ENCODE results near the gene CD34.

DNA sequence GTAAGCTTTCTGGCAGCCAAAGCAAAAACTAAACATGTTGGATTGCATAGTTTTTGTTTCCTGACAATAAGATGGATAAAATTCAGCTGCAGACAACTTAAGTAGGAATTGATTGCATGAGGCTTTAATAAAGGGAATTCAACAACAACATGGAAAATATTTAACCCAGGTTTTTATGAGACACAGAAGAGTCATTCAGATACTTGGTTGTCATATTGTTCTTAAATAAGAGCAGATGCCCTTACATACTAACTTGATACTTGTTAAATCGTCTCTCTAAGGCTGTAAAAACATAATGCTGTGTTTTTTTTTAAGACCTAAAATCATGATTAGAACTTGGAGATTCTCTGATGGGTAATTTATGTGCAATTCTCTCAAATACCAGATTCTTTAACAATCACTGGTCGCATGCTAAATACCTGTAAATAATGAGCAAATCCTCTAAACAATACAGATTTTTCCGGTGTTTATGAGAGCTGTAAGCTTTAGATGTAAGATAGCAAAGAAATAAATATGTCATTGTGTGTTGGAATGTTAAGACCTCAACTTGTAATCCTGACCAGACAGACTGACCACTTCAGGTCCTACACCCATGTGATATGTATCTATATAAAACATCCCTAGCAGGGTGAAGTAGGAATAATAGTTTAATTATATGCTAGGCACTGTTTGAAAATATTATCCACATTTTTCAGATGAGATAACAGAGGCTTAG lies 37.8 kb upstream of the CD34 start:
- TF ChIP-seq, protein P1, sequence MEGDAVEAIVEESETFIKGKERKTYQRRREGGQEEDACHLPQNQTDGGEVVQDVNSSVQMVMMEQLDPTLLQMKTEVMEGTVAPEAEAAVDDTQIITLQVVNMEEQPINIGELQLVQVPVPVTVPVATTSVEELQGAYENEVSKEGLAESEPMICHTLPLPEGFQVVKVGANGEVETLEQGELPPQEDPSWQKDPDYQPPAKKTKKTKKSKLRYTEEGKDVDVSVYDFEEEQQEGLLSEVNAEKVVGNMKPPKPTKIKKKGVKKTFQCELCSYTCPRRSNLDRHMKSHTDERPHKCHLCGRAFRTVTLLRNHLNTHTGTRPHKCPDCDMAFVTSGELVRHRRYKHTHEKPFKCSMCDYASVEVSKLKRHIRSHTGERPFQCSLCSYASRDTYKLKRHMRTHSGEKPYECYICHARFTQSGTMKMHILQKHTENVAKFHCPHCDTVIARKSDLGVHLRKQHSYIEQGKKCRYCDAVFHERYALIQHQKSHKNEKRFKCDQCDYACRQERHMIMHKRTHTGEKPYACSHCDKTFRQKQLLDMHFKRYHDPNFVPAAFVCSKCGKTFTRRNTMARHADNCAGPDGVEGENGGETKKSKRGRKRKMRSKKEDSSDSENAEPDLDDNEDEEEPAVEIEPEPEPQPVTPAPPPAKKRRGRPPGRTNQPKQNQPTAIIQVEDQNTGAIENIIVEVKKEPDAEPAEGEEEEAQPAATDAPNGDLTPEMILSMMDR (IDR thresholded peaks at IDR 0.05; ENCODE audit: low read depth, low read length) = no peak
- TF ChIP-seq EZH2phosphoT487 (IDR thresholded peaks at IDR 0.05; ENCODE audit: low read depth) = no peak
